Peyer's patch (tissue), 4 donors: ENCODE data around the gene VIM.

ENCODE experiments used
- POLR2A ChIP-seq, 2 donors: fragments of 450-650 bp; IDR thresholded peaks; one replicate each; pipeline ENCODE4 v1.5.1; 2017; ENCODE audit warnings: antibody characterized with exemption in 2 of 2, mild to moderate bottlenecking in 2 of 2, moderate library complexity in 2 of 2
- TF ChIP-seq, protein P1 (sequence below), 6 experiments: fragments of 450-650 bp in 4 of 6; fragments of 200-600 bp in 2 of 6; sonication (generic) in 1 of 6; IDR thresholded peaks; one replicate each; pipeline ENCODE4 v1.5.1; 2017 to 2019; ENCODE audit warnings: antibody characterized with exemption in 6 of 6, mild to moderate bottlenecking in 3 of 6, moderate library complexity in 1 of 6

DNA sequence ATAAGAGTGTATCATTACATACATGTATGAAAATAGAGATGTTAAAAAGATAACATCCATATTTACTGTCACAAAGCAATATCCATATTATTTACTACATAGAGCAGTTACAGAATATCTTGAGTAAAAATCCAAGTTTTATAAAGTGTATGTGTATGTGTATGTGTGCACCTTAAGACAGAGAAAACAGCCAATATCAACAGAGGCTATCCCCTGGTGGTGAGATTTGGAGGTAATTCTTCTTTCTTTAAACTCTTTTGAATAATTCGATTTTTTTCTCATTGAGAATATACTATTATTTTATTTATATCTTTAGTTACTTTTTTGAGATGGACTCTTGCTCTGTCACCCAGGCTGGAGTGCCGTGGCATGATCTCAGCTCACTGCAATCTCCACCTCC, 44.9 kb upstream of the VIM start:
- TF ChIP-seq POLR2A (IDR thresholded peaks at IDR 0.05), result no peak
- TF ChIP-seq, protein P1, sequence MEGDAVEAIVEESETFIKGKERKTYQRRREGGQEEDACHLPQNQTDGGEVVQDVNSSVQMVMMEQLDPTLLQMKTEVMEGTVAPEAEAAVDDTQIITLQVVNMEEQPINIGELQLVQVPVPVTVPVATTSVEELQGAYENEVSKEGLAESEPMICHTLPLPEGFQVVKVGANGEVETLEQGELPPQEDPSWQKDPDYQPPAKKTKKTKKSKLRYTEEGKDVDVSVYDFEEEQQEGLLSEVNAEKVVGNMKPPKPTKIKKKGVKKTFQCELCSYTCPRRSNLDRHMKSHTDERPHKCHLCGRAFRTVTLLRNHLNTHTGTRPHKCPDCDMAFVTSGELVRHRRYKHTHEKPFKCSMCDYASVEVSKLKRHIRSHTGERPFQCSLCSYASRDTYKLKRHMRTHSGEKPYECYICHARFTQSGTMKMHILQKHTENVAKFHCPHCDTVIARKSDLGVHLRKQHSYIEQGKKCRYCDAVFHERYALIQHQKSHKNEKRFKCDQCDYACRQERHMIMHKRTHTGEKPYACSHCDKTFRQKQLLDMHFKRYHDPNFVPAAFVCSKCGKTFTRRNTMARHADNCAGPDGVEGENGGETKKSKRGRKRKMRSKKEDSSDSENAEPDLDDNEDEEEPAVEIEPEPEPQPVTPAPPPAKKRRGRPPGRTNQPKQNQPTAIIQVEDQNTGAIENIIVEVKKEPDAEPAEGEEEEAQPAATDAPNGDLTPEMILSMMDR (IDR thresholded peaks at IDR 0.05), result peak in 3 of 6 experiments; percentile 6 to 29 (median 13)
